ENCODE data around the gene OPCML.

The OPCML gene

GRCh38 chr11:132881622-132882021 lies 650.7 kb downstream of the OPCML start:
- no peak overlapping the region for H3K27ac ChIP-seq (ENCODE audit: low read depth, low read length)
- no peaks in the 10 kb centered on the region for H3K4me1 ChIP-seq (ENCODE audit: control insufficient read depth, insufficient read depth, low read length, unreplicated experiment)
- H3K79me2 ChIP-seq (ENCODE audit: control insufficient read depth, insufficient read depth, low read length, unreplicated experiment): no peaks in the 10 kb centered on the region
- H2AFZ ChIP-seq (ENCODE audit: low read length, unreplicated experiment): no peak overlapping the region
- H3K27me3 ChIP-seq (ENCODE audit: insufficient read depth, low read length): no peaks in the 10 kb centered on the region
- H3K4me3 ChIP-seq (ENCODE audit: low read depth, low read length): no peak overlapping the region
- no peaks in the 10 kb centered on the region for H3K36me3 ChIP-seq (ENCODE audit: insufficient read depth, low read length)

- Histone ChIP-seq H3K4me1 (ENCODE audit: control insufficient read depth, insufficient read depth, low read length, unreplicated experiment) (no peaks in the 10 kb centered on the region), H3K27me3 (ENCODE audit: insufficient read depth, low read length) (no peaks in the 10 kb centered on the region), H2AFZ (ENCODE audit: low read length, unreplicated experiment) (no peak overlapping the region), H3K27ac (ENCODE audit: low read depth, low read length) (no peak overlapping the region), H3K79me2 (ENCODE audit: control insufficient read depth, insufficient read depth, low read length, unreplicated experiment) (no peaks in the 10 kb centered on the region), H3K4me3 (ENCODE audit: low read depth, low read length) (no peak overlapping the region), H3K36me3 (ENCODE audit: insufficient read depth, low read length) (no peaks in the 10 kb centered on the region)
Observed at GRCh38 chr11:132878111-132878510, 654.2 kb downstream of the OPCML start.

GRCh38 chr11:132876705-132877104 lies 655.6 kb downstream of the OPCML start:
- Histone ChIP-seq H3K27ac (ENCODE audit: low read depth, low read length) (no peak overlapping the region), H3K36me3 (ENCODE audit: insufficient read depth, low read length) (no peaks in the 10 kb centered on the region), H3K27me3 (ENCODE audit: insufficient read depth, low read length) (no peaks in the 10 kb centered on the region), H3K79me2 (ENCODE audit: control insufficient read depth, insufficient read depth, low read length, unreplicated experiment) (no peaks in the 10 kb centered on the region), H3K4me3 (ENCODE audit: low read depth, low read length) (no peak overlapping the region), H2AFZ (ENCODE audit: low read length, unreplicated experiment) (no peak overlapping the region), H3K4me1 (ENCODE audit: control insufficient read depth, insufficient read depth, low read length, unreplicated experiment) (no peaks in the 10 kb centered on the region)

- H3K4me3 ChIP-seq (ENCODE audit: low read depth, low read length): no peak overlapping the region
- no peaks in the 10 kb centered on the region for H3K36me3 ChIP-seq (ENCODE audit: insufficient read depth, low read length)
- H2AFZ ChIP-seq (ENCODE audit: low read length, unreplicated experiment): no peak overlapping the region
- H3K4me1 ChIP-seq (ENCODE audit: control insufficient read depth, insufficient read depth, low read length, unreplicated experiment): no peaks in the 10 kb centered on the region
- no peak overlapping the region for H3K27ac ChIP-seq (ENCODE audit: low read depth, low read length)
- H3K27me3 ChIP-seq (ENCODE audit: insufficient read depth, low read length): no peaks in the 10 kb centered on the region
- H3K79me2 ChIP-seq (ENCODE audit: control insufficient read depth, insufficient read depth, low read length, unreplicated experiment): no peaks in the 10 kb centered on the region
Observed at GRCh38 chr11:132876239-132876638, 656.1 kb downstream of the OPCML start.

GRCh38 chr11:132874638-132875037 lies 657.7 kb downstream of the OPCML start:
- Histone ChIP-seq H3K4me3 (ENCODE audit: low read depth, low read length) (no peak overlapping the region), H3K79me2 (ENCODE audit: control insufficient read depth, insufficient read depth, low read length, unreplicated experiment) (no peaks in the 10 kb centered on the region), H3K27me3 (ENCODE audit: insufficient read depth, low read length) (no peaks in the 10 kb centered on the region), H2AFZ (ENCODE audit: low read length, unreplicated experiment) (no peak overlapping the region), H3K36me3 (ENCODE audit: insufficient read depth, low read length) (no peaks in the 10 kb centered on the region), H3K27ac (ENCODE audit: low read depth, low read length) (no peak overlapping the region), H3K4me1 (ENCODE audit: control insufficient read depth, insufficient read depth, low read length, unreplicated experiment) (no peaks in the 10 kb centered on the region)

- Histone ChIP-seq H3K4me1 (ENCODE audit: control insufficient read depth, insufficient read depth, low read length, unreplicated experiment) (no peaks in the 10 kb centered on the region), H3K27me3 (ENCODE audit: insufficient read depth, low read length) (no peaks in the 10 kb centered on the region), H3K4me3 (ENCODE audit: low read depth, low read length) (no peak overlapping the region), H3K36me3 (ENCODE audit: insufficient read depth, low read length) (no peaks in the 10 kb centered on the region), H3K27ac (ENCODE audit: low read depth, low read length) (no peak overlapping the region), H2AFZ (ENCODE audit: low read length, unreplicated experiment) (no peak overlapping the region), H3K79me2 (ENCODE audit: control insufficient read depth, insufficient read depth, low read length, unreplicated experiment) (no peaks in the 10 kb centered on the region)
Observed at GRCh38 chr11:132873841-132874240, 658.5 kb downstream of the OPCML start.

GRCh38 chr11:132872211-132872610 lies 660.1 kb downstream of the OPCML start:
- no peaks in the 10 kb centered on the region for H3K36me3 ChIP-seq (ENCODE audit: insufficient read depth, low read length)
- no peak overlapping the region for H3K4me3 ChIP-seq (ENCODE audit: low read depth, low read length)
- H3K79me2 ChIP-seq (ENCODE audit: control insufficient read depth, insufficient read depth, low read length, unreplicated experiment): no peaks in the 10 kb centered on the region
- no peaks in the 10 kb centered on the region for H3K27me3 ChIP-seq (ENCODE audit: insufficient read depth, low read length)
- H3K27ac ChIP-seq (ENCODE audit: low read depth, low read length): no peak overlapping the region
- no peaks in the 10 kb centered on the region for H3K4me1 ChIP-seq (ENCODE audit: control insufficient read depth, insufficient read depth, low read length, unreplicated experiment)
- no peak overlapping the region for H2AFZ ChIP-seq (ENCODE audit: low read length, unreplicated experiment)

- H2AFZ ChIP-seq (ENCODE audit: low read length, unreplicated experiment): no peak overlapping the region
- no peaks in the 10 kb centered on the region for H3K4me1 ChIP-seq (ENCODE audit: control insufficient read depth, insufficient read depth, low read length, unreplicated experiment)
- no peaks in the 10 kb centered on the region for H3K36me3 ChIP-seq (ENCODE audit: insufficient read depth, low read length)
- no peak overlapping the region for H3K4me3 ChIP-seq (ENCODE audit: low read depth, low read length)
- no peaks in the 10 kb centered on the region for H3K27me3 ChIP-seq (ENCODE audit: insufficient read depth, low read length)
- H3K79me2 ChIP-seq (ENCODE audit: control insufficient read depth, insufficient read depth, low read length, unreplicated experiment): no peaks in the 10 kb centered on the region
- H3K27ac ChIP-seq (ENCODE audit: low read depth, low read length): no peak overlapping the region
Observed at GRCh38 chr11:132866783-132867545, 665.3 kb downstream of the OPCML start.

- Histone ChIP-seq H2AFZ (ENCODE audit: low read length, unreplicated experiment) (no peak overlapping the region), H3K27ac (ENCODE audit: low read depth, low read length) (no peak overlapping the region), H3K4me1 (ENCODE audit: control insufficient read depth, insufficient read depth, low read length, unreplicated experiment) (no peaks in the 10 kb centered on the region), H3K79me2 (ENCODE audit: control insufficient read depth, insufficient read depth, low read length, unreplicated experiment) (no peaks in the 10 kb centered on the region), H3K36me3 (ENCODE audit: insufficient read depth, low read length) (no peaks in the 10 kb centered on the region), H3K4me3 (ENCODE audit: low read depth, low read length) (no peak overlapping the region), H3K27me3 (ENCODE audit: insufficient read depth, low read length) (no peaks in the 10 kb centered on the region)
Observed at GRCh38 chr11:132865623-132866022, 666.7 kb downstream of the OPCML start.

GRCh38 chr11:132864811-132865576 lies 667.3 kb downstream of the OPCML start:
- no peak overlapping the region for H2AFZ ChIP-seq (ENCODE audit: low read length, unreplicated experiment)
- H3K27ac ChIP-seq (ENCODE audit: low read depth, low read length): no peak overlapping the region
- H3K79me2 ChIP-seq (ENCODE audit: control insufficient read depth, insufficient read depth, low read length, unreplicated experiment): no peaks in the 10 kb centered on the region
- no peak overlapping the region for H3K4me3 ChIP-seq (ENCODE audit: low read depth, low read length)
- no peaks in the 10 kb centered on the region for H3K27me3 ChIP-seq (ENCODE audit: insufficient read depth, low read length)
- no peaks in the 10 kb centered on the region for H3K36me3 ChIP-seq (ENCODE audit: insufficient read depth, low read length)
- H3K4me1 ChIP-seq (ENCODE audit: control insufficient read depth, insufficient read depth, low read length, unreplicated experiment): no peaks in the 10 kb centered on the region

- Histone ChIP-seq H3K27ac (ENCODE audit: low read depth, low read length) (no peak overlapping the region), H3K36me3 (ENCODE audit: insufficient read depth, low read length) (no peaks in the 10 kb centered on the region), H2AFZ (ENCODE audit: low read length, unreplicated experiment) (no peak overlapping the region), H3K4me1 (ENCODE audit: control insufficient read depth, insufficient read depth, low read length, unreplicated experiment) (no peaks in the 10 kb centered on the region), H3K79me2 (ENCODE audit: control insufficient read depth, insufficient read depth, low read length, unreplicated experiment) (no peaks in the 10 kb centered on the region), H3K27me3 (ENCODE audit: insufficient read depth, low read length) (no peaks in the 10 kb centered on the region), H3K4me3 (ENCODE audit: low read depth, low read length) (no peak overlapping the region)
Observed at GRCh38 chr11:132862933-132863332, 669.4 kb downstream of the OPCML start.
